MM.1S (cell line): ENCODE measurements around the gene SYNDIG1.

Experiments
- DNase-seq: peaks from one replicate; pipeline ENCODE4 v3.0.0-alpha.2; 2015
- H2AFZ ChIP-seq: fragments of 300-600 bp; sonication (generic); 2 replicates; pipeline ENCODE4 v1.6.0; 2016; ENCODE audit warnings: antibody characterized with exemption, low read length
- H3F3A ChIP-seq: fragments of 300-600 bp; sonication (generic); 2 replicates; pipeline ENCODE4 v1.6.1; 2016; ENCODE audit warnings: mild to moderate bottlenecking, antibody characterized with exemption, low read length, moderate library complexity, mixed read lengths; ENCODE audit not compliant: insufficient read depth
- H3K27ac ChIP-seq: fragments of 300-600 bp; sonication (generic); 2 replicates; pipeline ENCODE4 v1.5.1; 2016; ENCODE audit warnings: mild to moderate bottlenecking, low read length
- H3K27me3 ChIP-seq: fragments of 300-600 bp; sonication (generic); replicated peaks from 2 replicates; pipeline ENCODE4 v1.6.0; 2016; ENCODE audit warnings: low read length; ENCODE audit not compliant: insufficient read depth
- H3K36me3 ChIP-seq: fragments of 300-600 bp; sonication (generic); replicated peaks from 2 replicates; pipeline ENCODE4 v1.6.1; 2016; ENCODE audit warnings: mild to moderate bottlenecking, low read length, mixed read lengths; ENCODE audit not compliant: insufficient read depth
- H3K4me1 ChIP-seq: fragments of 300-600 bp; sonication (generic); 2 replicates; pipeline ENCODE4 v1.6.1; 2016; ENCODE audit warnings: low read length, mixed read lengths
- H3K4me2 ChIP-seq: fragments of 300-600 bp; sonication (generic); 2 replicates; pipeline ENCODE4 v1.6.0; 2016; ENCODE audit warnings: low read depth, low read length
- H3K4me3 ChIP-seq: fragments of 300-600 bp; sonication (generic); 2 replicates; pipeline ENCODE4 v1.5.1; 2016; ENCODE audit warnings: low read length, mixed read lengths
- H3K79me2 ChIP-seq: fragments of 300-600 bp; sonication (generic); 2 replicates; pipeline ENCODE4 v1.6.1; 2016; ENCODE audit warnings: mixed run types, low read length, mixed read lengths
- H3K9ac ChIP-seq: fragments of 300-600 bp; sonication (generic); 2 replicates; pipeline ENCODE4 v1.6.1; 2016; ENCODE audit warnings: low read length, mixed read lengths
- H3K9me2 ChIP-seq: fragments of 300-600 bp; sonication (generic); replicated peaks from 2 replicates; pipeline ENCODE4 v1.6.1; 2016; ENCODE audit warnings: mild to moderate bottlenecking, low read length, mixed read lengths; ENCODE audit not compliant: insufficient read depth
- H3K9me3 ChIP-seq: fragments of 300-600 bp; sonication (generic); replicated peaks from 2 replicates; pipeline ENCODE4 v1.6.1; 2016; ENCODE audit warnings: mild to moderate bottlenecking, low read length, mixed read lengths; ENCODE audit not compliant: insufficient read depth
- H4K20me1 ChIP-seq: fragments of 300-600 bp; sonication (generic); 2 replicates; pipeline ENCODE4 v1.6.1; 2016; ENCODE audit warnings: mild to moderate bottlenecking, low read length, moderate library complexity, mixed read lengths; ENCODE audit not compliant: insufficient read depth
- EZH2 ChIP-seq: fragments of 300-600 bp; sonication (generic); optimal IDR thresholded peaks from 2 replicates; pipeline ENCODE3; 2017; ENCODE audit warnings: low read depth, mild to moderate bottlenecking, antibody characterized with exemption, low read length, mixed read lengths
- EZH2phosphoT487 ChIP-seq: fragments of 300-600 bp; sonication (generic); IDR thresholded peaks from 2 replicates; pipeline ENCODE4 v1.6.1; 2018; ENCODE audit warnings: antibody characterized with exemption, low read length
- TF ChIP-seq, protein P1 (sequence below): fragments of 300-600 bp; sonication (generic); IDR thresholded peaks from 2 replicates; pipeline ENCODE4 v1.5.1; 2016; ENCODE audit warnings: antibody characterized with exemption, low read length, mixed read lengths

SYNDIG1 gene

DNA sequence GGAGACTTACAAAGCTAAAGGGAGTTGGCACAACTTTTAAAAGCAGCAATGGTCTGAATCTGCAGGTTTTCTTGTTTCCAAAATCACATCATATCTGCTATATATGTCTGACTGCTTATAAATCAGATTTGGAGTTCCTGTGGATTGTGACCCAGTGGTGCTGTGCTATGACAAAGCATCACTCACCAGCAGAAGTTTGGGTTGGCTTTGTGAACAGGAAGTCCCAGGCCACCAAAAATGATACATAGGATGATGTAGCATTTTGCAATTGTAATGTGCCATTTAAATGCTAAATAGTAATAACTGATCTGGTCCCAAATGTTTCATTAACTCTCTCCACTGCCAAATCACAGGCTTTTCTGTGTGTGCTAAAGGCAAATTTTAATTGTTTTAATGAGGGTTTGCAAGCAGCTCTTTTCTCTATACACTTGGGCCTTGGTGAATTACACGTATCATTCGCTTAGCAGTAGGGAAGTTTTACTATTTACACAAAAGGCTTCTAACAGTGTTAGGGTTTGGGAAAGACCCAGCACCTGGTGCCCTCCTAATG lies 60.8 kb downstream of the SYNDIG1 start:
- no peak for DNase-seq
- Histone ChIP-seq H3F3A (no peaks in the 10 kb centered on the region), H3K4me3 (no peak overlapping the region), H3K9me3 (no peaks in the 10 kb centered on the region), H3K27me3 (no peaks in the 10 kb centered on the region), H3K27ac (no peak overlapping the region), H3K36me3 (no peaks in the 10 kb centered on the region), H3K9ac (no peak overlapping the region), H3K4me2 (no peak overlapping the region), H3K79me2 (peaks cover 69% of the 10 kb centered on the region), H3K9me2 (no peaks in the 10 kb centered on the region), H4K20me1 (no peaks in the 10 kb centered on the region), H3K4me1 (no peaks in the 10 kb centered on the region), H2AFZ (no peak overlapping the region)
- TF ChIP-seq EZH2 (no peak), EZH2phosphoT487 (no peak)
- TF ChIP-seq, protein P1, sequence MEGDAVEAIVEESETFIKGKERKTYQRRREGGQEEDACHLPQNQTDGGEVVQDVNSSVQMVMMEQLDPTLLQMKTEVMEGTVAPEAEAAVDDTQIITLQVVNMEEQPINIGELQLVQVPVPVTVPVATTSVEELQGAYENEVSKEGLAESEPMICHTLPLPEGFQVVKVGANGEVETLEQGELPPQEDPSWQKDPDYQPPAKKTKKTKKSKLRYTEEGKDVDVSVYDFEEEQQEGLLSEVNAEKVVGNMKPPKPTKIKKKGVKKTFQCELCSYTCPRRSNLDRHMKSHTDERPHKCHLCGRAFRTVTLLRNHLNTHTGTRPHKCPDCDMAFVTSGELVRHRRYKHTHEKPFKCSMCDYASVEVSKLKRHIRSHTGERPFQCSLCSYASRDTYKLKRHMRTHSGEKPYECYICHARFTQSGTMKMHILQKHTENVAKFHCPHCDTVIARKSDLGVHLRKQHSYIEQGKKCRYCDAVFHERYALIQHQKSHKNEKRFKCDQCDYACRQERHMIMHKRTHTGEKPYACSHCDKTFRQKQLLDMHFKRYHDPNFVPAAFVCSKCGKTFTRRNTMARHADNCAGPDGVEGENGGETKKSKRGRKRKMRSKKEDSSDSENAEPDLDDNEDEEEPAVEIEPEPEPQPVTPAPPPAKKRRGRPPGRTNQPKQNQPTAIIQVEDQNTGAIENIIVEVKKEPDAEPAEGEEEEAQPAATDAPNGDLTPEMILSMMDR: no peak

DNA sequence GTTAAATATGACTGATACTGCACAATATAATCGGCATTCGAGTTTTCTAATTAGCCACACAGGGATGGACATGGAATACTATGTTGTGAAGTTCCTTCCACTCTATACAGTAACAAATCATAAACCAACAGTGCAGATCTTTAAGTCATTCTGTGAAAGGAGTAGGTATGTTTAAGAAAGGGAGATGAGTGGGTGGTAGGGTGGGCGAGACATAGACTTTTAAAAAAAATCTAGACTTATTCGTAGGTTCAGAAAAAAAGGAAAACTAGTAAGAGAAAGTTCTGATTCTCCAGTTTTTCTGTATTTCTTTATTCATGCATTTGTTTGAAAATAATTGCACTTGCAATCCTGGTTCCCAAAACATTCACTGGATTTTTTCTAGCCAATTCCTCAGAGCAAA lies 61.8 kb downstream of the SYNDIG1 start:
- Histone ChIP-seq H3K27ac (no peak overlapping the region), H3K9me2 (no peaks in the 10 kb centered on the region), H3K4me2 (no peak overlapping the region), H3K9me3 (no peaks in the 10 kb centered on the region), H2AFZ (no peak overlapping the region), H3K79me2 (peaks cover 61% of the 10 kb centered on the region), H3K36me3 (no peaks in the 10 kb centered on the region), H3K9ac (no peak overlapping the region), H4K20me1 (no peaks in the 10 kb centered on the region), H3K27me3 (no peaks in the 10 kb centered on the region), H3K4me3 (no peak overlapping the region), H3F3A (no peaks in the 10 kb centered on the region), H3K4me1 (no peaks in the 10 kb centered on the region)
- DNase-seq: no peak
- no peak for TF ChIP-seq EZH2phosphoT487
- TF ChIP-seq, protein P1: no peak
- TF ChIP-seq EZH2: no peak

DNA sequence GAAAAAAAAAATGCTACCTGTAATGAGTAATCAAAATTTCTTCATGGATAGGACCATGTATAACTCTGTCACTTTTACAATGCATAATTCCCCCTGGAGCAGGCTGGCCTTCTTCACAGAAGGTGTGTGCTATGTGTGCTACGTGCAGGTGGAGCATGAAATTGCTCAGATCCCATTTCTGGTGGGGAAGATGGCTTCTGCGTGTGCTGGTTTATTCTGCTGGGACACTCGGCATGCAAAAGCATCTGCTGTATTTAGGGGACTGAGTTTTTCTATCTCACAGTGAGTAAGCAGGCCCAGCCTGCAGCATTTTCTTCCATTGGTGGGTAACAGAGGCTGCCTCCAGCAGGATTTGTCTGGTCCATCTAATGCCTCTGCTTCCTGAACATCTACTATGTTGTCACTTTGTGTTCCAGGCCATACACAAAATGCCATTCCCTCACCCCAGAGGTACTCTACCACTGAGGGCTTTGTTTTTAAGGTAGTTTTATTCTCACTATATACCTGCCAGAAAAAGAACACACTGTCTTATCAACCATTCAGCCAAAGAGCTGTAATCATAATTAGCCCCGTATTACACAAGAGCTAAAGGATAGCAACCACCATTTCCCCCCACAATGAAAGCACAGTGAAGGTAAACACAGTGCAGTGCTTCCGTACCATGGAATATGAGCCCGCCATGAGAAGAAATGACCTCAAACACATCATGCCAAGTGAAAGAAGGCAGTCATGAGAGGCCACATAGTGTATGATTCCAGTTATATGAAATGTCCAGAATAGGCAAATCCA lies 62.4 kb downstream of the SYNDIG1 start:
- no peaks in the 10 kb centered on the region for H3K4me1 ChIP-seq
- H2AFZ ChIP-seq: no peak overlapping the region
- DNase-seq: no peak
- no peak overlapping the region for H3K27ac ChIP-seq
- H3K9me3 ChIP-seq: no peaks in the 10 kb centered on the region
- no peaks in the 10 kb centered on the region for H3K27me3 ChIP-seq
- H3K4me2 ChIP-seq: no peak overlapping the region
- H3K36me3 ChIP-seq: no peaks in the 10 kb centered on the region
- TF ChIP-seq EZH2phosphoT487: no peak
- TF ChIP-seq, protein P1: no peak
- no peak for TF ChIP-seq EZH2
- no peaks in the 10 kb centered on the region for H3F3A ChIP-seq
- H4K20me1 ChIP-seq: no peaks in the 10 kb centered on the region
- no peak overlapping the region for H3K4me3 ChIP-seq
- H3K9me2 ChIP-seq: no peaks in the 10 kb centered on the region
- peaks cover 63% of the 10 kb centered on the region for H3K79me2 ChIP-seq
- H3K9ac ChIP-seq: no peak overlapping the region
